ENCODE data around the gene ARVCF.

ARVCF gene, protein sequence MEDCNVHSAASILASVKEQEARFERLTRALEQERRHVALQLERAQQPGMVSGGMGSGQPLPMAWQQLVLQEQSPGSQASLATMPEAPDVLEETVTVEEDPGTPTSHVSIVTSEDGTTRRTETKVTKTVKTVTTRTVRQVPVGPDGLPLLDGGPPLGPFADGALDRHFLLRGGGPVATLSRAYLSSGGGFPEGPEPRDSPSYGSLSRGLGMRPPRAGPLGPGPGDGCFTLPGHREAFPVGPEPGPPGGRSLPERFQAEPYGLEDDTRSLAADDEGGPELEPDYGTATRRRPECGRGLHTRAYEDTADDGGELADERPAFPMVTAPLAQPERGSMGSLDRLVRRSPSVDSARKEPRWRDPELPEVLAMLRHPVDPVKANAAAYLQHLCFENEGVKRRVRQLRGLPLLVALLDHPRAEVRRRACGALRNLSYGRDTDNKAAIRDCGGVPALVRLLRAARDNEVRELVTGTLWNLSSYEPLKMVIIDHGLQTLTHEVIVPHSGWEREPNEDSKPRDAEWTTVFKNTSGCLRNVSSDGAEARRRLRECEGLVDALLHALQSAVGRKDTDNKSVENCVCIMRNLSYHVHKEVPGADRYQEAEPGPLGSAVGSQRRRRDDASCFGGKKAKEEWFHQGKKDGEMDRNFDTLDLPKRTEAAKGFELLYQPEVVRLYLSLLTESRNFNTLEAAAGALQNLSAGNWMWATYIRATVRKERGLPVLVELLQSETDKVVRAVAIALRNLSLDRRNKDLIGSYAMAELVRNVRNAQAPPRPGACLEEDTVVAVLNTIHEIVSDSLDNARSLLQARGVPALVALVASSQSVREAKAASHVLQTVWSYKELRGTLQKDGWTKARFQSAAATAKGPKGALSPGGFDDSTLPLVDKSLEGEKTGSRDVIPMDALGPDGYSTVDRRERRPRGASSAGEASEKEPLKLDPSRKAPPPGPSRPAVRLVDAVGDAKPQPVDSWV

DNA sequence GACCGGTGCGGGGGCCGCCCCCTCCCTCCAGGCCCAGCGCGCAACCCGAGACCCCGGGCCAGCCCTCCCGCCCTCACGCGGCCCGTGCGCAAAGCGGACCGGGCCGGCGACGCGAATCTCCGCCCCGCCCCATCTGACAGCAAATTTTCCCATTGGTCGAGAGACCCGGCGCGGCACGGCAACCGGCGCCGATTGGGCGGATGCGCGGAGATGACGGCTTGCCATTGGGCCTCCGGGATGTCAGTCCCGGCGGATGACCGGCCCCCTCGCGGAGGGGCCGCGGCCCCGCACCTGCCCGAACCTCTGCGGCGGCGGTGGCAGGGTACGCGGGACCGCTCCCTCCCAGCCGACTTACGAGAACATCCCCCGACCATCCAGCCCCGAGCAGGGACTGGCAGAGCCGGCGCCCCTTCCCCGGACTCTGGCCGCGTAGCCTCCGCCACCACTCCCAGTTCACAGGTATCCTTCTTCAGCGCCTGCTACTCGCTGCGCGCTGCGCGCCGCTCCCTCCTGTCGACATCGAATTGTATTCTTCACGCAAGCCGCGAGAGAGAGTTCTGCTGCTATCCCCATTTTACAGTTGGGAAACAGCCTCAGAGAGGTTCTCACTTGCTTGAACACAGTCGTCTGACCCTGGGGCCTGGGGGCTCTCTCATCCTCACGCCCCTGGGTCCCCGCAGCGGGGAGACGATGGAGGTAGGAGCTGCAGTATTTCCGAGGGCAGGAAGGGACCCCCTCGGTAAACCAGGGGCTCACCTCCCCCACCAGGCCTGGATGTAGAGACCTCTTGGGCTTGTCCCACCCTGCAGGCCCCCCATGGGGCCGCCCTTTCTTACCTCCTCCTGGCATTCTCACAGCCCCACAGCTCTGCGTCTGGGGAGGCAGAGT is at the start of gene ARVCF:
Gene ARVCF (minus strand): TSS at position 90 of the 888 bp plus-strand sequence. CDS start 26,029 bp downstream, outside the sequence.
- DNase-seq: peak; percentile 44

DNA sequence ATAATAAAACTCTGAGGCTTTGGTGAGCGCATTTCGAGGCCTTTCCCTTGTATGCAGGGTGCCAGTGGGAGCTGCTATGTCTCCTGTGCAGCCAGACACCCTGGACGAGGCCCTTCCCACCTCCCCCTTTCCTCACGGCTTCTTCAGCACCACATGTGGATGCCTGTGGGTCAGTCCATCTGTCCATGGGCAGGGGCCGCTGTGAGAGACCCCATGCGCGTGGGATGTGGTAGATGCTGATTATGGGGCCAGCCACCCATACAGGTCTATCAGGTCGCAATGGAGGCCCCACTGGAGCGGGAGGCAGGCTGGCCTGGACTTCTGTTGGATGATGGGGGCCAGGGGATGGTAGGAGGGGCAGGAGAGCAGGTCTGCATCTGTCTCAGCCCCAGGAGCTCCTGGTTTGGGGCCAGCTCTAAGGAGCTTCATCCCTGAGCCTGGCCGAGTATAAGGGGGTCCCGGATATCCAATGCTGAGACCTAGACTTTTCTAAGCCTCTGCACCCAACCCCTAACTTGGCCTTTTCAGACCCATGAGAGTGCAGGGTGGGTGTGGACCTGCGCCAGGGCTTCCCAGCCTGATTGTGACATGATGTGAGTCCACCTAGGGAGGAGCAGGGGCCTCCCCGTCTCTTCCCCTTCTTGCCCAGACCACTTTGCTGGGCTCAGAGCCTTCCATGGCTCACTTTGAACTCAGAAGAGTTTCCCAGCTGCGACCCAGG is 49.4 kb upstream of the ARVCF start:
- no peak for DNase-seq

DNA sequence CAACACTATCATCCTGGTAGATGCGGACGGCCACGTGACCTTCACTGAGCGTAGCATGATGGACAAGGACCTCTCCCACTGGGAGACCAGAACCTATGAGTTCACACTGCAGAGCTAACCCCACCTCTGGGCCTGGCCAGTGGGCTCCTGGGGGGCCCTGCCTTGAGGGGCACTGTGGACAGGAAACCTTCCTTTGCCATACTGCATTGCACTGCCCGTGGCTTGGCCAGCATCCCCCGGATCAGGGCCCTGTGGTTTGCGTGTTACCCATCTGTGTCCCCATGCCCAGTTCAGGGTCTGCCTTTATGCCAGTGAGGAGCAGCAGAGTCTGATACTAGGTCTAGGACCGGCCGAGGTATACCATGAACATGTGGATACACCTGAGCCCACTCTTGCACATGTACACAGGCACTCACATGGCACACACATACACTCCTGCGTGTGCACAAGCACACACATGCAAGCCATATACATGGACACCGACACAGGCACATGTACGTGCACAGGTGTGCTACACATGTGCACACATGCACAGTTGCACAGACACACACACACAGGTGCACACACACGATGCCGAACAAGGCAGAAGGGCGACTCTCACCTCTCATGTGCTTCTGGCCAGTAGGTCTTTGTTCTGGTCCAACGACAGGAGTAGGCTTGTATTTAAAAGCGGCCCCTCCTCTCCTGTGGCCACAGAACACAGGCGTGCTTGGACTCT is 48.1 kb upstream of the ARVCF start:
- no peak for DNase-seq

DNA sequence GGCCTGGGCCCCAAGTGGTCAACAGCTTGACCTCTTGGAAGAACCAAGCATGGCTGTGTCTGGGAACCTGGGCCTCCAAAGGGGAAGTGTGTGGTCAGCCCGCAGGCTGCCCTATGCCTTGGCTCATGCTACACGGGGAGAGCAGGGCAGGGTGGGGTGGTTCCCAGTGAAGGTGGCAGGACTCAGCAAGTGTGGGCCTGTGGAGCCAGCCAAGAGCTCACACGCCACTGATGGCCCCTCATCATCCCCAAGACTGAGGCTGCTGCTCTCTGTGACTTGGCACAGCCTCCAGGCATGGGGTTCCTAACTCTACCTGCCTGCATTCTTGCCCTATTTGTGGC is 47.5 kb upstream of the ARVCF start:
- DNase-seq: no peak

DNA sequence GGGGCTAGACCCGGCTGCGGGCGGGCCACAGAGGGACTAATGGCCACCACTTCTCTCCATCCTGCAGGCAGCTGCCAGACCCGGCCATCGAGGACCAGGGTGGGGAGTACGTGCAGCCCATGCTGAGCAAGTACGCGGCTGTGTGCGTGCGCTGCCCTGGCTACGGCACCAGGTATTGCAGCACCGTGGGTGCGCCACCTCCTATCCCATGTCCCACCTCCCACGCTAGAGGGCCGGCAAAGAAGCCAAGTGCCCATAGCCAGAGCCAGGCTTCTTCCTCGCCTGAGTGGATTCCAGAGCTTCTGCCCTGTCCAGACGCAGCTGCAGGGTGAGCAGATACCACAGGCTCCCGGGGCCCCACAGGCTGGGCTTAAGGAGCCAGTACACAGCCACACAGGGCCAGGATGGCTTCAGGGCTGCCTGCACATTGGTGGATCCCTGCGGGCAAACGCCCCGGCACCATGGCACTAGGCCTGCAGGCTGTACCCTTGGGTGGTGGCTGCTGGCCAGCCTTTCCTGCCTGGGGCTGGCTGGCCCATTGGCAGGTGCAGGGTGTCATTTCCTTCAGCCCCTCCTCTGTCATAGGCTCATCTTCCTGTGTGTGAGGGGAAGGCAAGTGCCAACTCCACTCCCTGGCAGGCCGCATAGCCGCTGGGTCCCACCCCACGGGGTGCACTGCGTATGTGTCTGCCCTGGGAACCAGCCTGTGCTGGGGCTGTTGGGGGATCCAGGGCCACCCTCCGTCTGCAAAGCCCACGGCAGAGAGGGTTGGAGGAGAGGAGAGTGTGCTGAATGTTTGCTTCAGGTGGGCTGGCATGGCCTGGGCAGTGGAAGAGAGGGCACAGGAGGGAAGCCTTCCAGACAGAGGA is 46.9 kb upstream of the ARVCF start:
- no peak for DNase-seq

DNA sequence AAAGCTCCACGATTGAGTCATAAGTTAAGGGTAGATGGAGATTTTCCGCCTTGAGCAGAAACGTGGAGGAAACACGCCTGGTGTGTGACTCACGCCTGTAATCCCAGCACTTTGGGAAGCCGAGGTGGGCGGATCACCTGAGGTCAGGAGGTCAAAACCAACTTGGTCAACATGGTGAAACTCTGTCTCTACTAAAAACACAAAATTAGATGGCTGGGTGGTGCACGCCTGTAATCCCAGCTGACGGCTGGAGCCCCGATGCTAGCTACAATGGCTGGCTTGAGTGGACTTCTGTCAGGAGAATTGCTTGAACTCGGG is 46.1 kb upstream of the ARVCF start:
- no peak for DNase-seq

DNA sequence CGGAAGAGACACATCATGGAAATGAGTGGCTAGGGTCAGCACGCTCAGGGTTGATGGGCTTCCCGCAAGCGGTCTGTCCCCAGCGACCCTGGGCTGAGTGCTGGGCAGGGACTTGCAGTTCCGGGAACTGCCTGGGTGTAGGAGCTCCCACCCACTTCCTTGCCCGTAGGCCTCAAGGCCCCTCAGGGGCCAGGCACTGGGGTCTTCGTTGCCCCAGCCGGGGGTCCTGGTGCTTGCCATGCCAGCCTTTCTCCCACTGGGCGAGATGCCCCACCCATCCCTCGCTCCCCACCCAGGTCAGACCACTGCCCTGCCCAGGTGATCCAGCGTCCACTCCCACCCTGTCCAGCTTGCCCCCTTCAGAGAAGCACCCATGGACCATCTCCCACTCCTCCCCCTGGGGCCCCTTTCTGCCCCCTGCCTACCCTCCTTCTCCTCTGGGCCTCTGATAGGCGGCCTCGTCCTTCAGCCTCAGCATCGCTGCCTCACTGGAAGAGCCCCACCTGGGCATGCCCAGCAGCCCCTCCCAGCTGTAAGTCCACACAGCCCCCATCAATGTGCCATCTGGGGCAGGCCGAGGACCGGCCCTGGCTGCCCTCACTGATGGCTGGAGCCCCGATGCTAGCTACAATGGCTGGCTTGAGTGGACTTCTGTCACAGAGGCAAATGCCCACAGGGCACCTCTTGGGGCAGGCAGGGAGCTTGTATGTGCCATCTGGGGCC is 45.6 kb upstream of the ARVCF start:
- no peak for DNase-seq

DNA sequence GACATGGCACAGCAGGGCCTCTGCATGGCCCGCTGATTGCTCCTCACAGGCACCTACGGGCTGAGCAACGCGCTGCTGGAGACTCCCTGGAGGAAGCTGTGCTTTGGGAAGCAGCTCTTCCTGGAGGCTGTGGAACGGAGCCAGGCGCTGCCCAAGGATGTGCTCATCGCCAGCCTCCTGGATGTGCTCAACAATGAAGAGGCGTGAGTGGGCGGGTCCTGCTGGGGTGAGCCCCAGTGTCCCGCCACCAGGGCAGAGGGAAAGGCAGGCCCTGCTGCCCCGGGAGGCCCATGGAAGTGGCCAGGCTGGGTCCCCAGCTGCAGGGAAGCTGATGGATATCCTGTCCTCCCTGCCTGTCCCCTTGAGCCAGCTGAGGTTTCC is 44.8 kb upstream of the ARVCF start:
- DNase-seq: no peak

DNA sequence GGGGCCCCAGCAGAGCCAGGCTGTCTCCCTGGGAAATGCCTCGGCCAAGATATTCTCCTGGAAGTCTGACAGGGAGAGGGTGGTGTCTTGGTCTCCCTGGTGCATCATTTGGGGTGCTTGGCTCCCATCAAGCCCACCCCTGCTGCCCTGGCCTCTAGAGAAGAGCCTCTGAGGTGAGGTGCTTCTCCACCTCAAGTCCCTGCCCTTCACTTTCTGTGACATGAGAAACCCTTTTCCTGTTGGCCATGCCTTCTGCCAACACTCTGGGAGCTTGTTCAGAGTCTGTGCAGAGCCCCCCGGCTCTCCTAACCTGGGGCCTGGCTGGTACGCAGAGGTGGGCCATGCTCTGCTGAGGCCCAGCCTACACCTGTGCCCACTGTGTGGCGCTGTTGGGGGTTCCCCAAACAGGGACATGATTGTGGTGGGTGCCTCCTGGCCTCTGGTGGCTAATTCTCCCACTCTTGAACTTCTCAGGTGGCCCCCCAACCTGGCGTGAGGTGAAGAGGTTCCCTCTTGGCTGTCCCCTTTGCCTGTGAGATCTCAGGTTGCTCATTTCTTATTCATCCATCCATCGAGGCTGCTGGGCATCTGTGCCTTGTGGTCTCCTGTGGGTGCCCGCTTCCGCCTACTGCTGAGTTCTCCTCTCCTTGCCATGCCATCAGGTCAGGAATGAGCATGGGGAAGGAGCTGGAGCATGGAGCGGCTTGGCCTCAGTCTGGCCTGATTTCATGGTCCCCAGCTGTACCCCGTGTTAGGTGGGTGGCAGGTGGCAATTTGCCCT is 44.3 kb upstream of the ARVCF start:
- no peak for DNase-seq

DNA sequence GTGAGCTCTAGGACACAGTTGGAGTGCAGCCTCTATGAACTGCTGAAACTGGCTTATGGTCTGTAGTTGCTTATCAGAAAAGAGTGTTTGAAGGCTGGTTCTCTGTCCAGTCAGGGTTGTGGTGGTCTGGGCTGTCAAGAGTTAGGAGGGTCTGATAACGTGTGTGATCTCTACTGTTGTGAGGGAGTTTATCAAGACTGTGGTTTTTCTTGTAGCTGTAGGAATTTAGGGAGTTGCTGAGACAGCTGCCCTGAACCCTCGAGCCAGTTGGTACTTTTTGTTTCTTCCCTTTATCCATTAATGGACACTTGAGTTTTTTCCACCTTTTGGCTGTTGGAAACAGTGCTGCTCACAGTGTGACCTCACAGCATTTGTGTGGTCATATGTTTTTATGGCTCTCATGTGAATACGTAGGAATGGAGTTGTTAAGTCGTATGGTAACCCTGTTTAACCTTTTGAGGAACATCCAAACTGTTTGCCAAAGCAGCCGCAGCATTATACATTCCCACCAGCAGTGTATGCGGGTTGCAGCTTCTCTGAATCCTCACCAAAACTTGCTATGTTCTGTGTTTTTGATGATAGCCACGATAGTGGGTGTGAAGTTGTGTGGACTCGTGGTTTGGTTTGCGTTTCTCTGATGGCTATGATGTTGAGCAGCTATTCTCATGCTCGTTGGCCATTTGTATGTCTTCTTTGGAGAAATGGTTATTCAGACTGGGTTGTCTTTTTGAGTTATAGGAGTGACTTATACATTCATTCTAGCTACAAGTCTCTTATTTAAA is 42.6 kb upstream of the ARVCF start:
- no peak for DNase-seq

DNA sequence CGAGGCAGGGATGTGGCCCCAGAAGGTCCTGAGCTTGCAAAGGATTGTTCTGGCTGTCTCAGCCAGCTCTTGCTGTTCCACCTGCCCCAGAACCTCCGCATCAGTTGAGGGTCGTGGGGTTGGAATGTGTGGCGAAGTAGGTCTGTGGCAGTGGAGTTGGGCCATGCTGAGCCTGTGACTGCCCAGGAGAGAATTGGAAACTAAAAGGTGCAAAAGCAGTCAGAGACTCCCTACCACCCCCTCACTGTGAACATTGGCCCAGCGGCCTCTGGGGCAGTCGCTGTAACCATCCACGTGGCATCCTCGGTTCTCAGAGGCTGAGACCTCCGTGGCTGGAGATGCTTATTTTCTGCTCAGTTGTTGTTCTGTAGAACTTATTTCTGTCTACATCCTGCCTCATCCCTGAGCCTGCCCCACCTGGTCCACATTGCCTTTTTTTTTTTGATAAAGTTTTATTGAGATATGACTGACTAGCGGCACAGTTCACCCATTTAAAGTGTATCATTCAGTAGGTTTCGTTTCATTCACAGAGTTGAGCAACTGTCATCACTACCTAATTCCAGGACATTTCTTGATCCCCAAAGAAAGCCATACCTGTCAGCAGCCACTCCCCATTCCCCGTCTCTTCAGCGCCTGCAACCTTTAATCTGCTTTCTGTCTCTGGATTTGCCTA is 41.1 kb upstream of the ARVCF start:
- no peak for DNase-seq

DNA sequence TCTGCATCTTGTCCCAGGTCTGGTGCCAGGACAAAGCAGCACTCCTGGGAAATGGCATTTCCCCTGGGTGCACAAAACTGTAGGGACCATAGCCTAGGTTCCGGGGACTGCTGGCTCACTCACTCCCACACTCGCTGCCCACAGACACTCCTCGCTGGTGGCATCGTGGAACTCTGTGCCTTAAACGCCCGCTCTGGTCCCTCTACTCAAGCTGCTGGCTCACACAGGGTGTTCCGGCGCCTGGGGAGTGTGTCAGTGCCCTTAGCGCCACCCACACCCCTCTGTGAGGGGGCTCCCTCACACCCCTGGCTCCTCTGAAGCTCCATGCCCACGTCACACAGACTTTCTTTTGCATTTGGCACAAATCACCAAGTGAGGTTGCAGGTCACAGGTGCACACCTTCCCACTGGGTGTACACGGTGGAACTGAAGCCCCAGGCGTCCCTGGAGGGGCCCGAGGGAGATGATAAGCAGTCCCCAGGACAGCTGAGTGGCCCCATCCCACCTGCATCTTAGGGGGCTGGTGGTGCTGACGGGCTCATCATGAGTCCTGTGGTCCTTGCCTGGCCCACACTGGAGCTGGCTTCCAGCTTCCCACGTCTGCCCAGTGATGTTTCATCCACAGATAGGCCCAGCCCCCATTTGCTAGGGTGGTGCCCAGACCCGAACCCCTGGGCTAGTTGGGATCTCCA is 40.2 kb upstream of the ARVCF start:
- no peak for DNase-seq

DNA sequence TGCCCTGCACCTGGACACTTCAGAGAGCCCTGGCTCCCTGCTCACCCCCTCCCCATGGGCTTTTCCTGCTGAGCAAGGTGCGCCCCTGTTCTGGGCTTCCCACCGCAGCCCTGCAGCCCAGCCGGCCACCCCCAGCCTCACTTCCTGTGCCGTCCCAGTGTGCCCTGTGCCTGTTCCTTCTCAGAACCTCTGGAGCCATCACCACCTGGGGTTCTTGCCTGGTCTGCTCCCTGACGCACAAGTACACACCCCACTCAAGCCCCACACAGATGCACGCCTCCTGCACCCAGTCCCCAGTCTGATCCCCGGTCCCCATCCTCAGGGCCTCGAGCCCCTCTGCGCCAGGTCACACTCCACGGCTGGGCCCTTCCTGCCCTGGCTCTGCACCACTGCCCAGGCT is 39.5 kb upstream of the ARVCF start:
- DNase-seq: no peak

DNA sequence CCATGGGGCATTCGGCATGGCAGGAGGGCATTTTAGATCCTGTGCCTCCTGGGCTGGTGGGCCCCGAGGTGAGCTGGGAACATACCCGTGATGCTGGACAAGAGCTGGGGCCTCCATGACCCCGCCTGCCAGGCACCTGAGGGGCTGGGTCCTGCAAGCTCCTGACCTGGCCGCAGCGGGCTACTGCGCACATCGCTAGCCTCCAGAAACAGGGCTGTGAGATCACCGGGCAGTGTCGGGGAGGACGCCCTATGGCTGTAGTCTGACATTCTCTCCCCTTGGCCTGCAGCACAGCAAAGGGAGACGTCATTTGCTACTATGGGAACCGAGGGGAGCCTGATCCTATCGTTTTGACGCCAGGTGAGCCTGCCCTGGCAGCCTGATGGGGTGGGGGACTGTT is 39.0 kb upstream of the ARVCF start:
- no peak for DNase-seq

DNA sequence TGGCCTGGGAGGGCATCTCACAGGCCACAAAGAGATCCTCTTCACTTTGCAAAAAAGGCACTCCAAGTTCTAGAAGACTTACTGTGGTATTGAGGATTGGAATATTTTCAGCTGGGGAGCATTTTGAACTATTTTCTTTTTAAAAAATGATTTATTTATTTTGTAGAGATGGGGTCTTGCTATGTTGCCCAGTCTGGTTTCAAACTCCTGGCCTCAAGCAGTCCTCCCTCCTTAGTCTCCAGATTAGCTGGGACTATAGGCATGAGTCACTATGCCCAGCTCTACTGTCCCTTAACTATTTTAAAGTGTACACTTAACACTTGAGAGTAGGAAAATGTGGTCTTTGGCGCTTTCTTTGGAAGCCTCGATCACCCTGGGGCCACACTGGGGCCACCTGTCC is 38.5 kb upstream of the ARVCF start:
- DNase-seq: no peak

DNA sequence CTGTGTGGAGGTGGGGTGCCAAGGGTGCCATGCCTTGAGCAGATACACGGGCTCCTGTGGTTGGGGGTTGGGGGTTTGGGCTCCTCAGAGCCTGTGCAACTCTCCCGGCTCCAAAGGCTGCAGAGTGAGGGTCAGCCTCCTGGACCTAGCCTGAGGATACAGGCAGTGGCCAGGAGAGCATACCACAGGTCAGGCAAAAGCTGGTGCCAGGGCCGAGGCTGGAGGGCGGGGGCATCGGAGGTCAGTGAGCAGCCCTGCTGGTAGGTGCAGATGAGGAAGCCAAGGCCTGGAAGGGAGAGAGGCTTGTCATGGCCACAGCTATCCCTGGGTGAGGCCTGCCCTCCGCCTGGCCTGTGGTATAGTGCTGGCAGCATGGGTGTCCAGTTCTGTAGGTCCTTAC is 37.9 kb upstream of the ARVCF start:
- no peak for DNase-seq

DNA sequence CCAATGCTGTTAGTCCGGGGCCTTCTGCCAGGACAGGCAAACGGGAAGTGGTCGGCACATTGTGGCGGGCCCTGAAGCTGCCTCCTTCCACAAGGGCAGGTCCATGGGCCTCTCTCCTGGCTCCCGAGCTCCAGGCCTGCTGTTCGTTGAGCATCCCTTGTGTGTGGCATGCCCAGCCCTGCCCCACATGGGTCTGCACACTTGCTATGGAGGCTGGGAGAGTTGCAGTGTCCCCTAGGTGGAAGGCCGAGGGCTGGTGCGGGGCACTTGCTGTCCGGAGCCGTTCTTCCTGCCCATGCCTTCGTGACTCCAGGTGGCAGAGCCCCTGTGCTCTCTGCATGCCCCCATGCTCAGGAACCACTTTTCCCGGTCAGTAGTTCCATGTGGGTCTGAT is 37.4 kb upstream of the ARVCF start:
- DNase-seq: no peak

All from DMS 273 treated with DMSO at 0.1 percent for 48 hours (cell line).